ENCODE results near the gene CD300LB. TPM values are rescaled to one million over a fixed set of nuclear protein-coding genes. Genes with fewer than 3 reads are reported as not detected.
A peak's percentile ranks its signal among the peaks of the same experiment; 100 is the strongest.
"Not testable (repeated sequence)": the region's sequence is repeated elsewhere in the genome, so short reads cannot be mapped to it uniquely, and the experiment has no call there.

Gene CD300LB
- total RNA-seq, 1 donor = not detected

DNA sequence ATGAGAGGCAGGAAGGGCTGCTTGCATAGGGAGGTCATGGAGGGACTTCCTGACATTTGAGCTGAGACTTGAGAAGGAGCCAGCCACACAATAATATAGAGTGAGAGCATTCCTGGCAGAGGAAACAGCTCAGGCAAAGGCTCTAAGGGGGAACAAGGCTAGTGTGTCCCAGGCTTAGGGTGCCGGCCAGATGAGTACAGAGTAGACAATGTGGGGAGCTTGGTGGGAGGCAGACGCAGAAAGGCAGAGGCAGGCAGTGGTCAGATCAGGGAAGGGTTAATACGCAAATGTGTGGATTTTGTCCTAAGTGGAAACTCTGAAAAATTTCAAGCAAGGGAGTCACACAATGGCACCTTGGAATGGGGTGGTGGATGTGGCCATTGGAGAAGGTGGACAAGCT, 31.3 kb downstream of the CD300LB start:
- no peak for DNase-seq (ENCODE audit: low read depth)
- TF ChIP-seq, protein P1, sequence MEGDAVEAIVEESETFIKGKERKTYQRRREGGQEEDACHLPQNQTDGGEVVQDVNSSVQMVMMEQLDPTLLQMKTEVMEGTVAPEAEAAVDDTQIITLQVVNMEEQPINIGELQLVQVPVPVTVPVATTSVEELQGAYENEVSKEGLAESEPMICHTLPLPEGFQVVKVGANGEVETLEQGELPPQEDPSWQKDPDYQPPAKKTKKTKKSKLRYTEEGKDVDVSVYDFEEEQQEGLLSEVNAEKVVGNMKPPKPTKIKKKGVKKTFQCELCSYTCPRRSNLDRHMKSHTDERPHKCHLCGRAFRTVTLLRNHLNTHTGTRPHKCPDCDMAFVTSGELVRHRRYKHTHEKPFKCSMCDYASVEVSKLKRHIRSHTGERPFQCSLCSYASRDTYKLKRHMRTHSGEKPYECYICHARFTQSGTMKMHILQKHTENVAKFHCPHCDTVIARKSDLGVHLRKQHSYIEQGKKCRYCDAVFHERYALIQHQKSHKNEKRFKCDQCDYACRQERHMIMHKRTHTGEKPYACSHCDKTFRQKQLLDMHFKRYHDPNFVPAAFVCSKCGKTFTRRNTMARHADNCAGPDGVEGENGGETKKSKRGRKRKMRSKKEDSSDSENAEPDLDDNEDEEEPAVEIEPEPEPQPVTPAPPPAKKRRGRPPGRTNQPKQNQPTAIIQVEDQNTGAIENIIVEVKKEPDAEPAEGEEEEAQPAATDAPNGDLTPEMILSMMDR (IDR thresholded peaks at IDR 0.05; ENCODE audit: insufficient read depth, low read depth, low read length) = no peak
- H3K4me3 ChIP-seq (ENCODE audit: low read depth, low read length) = no peak overlapping the region

DNA sequence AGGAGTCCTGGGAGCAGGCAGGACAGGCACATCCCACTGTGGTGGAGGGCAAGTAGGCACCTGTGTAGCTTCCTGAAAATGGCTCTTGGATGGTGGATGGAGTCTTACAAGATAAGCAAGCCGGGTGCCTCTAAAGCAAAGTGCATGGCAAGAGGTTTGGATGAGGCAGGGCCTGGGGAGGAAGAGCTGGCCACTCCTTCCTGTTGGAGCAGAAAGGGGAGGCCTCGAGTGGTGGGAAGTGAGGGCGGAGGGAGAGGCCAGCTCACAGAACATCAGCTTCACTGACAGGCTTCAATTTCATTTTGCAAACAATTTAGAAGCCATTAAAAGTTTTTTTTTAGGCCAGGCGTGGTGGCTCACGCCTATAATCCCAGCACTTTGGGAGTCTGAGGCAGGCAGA, 33.8 kb downstream of the CD300LB start:
- DNase-seq (ENCODE audit: low read depth) = no peak
- TF ChIP-seq, protein P1 (IDR thresholded peaks at IDR 0.05; ENCODE audit: insufficient read depth, low read depth, low read length) = no peak
- no peak overlapping the region for H3K4me3 ChIP-seq (ENCODE audit: low read depth, low read length)

DNA sequence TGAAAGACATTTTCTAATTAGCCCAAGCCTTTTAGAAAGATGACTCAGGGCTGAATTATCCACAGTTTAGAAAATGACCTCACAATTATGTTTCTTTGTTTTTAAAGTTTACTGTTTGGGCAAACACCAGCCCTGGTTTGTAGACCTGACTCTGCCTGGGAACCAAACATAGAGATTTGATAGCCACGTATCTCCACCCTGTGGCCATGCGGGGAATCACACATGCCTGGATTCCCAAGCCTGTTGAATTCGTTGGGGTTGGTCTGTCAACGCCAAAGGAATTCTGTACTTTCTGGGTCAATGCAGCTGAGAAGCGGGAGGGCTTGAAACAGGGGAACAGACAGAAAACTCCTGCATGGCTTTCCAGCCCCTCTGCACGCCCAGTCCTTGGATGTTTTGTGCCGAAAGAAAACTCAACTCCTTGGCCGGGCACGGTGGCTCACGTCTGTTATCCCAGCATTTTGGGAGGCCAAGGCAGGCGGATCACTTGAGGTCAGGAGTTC, 37.9 kb downstream of the CD300LB start:
- TF ChIP-seq, protein P1 (IDR thresholded peaks at IDR 0.05; ENCODE audit: insufficient read depth, low read depth, low read length) = peak; percentile 83
- no peak overlapping the region for H3K4me3 ChIP-seq (ENCODE audit: low read depth, low read length)
- peak; percentile 54 for DNase-seq (ENCODE audit: low read depth)

DNA sequence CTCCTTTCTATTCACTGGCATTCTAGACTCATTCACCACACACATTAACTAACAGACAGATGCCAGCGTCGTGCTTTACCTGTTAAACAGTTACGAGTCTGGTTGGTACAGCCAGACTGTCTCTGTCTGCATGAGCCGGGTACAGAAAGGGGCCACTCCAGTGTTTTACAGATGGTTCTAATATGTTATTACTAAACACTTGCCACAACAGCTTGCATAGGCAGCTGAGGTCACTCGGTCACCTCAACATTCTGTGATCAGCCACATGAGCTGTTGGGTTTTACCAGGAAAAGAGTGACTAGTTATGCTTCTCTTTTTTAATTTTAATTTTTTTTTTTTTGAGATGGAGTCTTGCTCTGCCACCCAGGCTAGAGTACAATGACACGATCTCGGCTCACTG, 39.6 kb downstream of the CD300LB start:
- no peak overlapping the region for H3K4me3 ChIP-seq (ENCODE audit: low read depth, low read length)
- TF ChIP-seq, protein P1 (IDR thresholded peaks at IDR 0.05; ENCODE audit: insufficient read depth, low read depth, low read length) = no peak
- DNase-seq (ENCODE audit: low read depth) = no peak

DNA sequence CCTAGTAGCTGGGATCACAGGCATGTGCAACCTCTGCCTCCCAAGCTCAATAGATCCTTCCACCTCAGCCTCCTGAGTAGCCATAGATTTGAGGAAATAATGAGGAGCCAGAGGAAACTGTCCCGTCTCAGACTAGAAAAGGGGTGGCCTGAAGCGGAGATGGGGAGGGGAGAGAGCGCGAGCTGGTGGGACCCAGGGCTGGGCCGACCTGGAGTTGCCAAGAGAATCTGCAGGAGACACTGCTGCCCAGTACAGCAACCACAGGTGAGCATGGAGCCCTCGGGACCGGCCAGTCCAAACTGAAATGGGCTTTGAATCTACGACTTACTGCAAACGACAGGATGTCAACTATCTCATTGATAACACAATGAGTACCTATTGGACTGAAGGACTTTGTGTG, 40.6 kb downstream of the CD300LB start:
- TF ChIP-seq, protein P1 (IDR thresholded peaks at IDR 0.05; ENCODE audit: insufficient read depth, low read depth, low read length) = no peak

DNA sequence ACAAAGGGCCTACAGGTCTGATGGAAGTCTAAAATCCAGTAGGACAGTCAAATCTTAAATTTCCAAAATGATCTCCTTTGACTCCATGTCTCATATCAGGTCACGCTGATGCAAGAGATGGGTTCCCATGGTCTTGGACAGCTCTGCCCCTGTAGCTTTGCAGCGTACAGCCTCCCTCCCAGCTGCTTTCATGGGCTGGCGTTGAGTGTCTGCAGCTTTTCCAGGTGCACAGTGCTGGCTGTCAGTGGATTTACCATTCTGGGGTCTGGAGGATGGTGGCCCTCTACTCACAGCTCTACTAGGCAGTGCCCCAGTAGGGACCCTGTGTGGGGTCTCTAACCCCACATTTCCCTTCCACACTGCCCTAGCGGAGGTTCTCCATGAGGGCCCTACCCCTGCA, 43.0 kb downstream of the CD300LB start:
- not testable (repeated sequence) for H3K4me3 ChIP-seq (ENCODE audit: low read depth, low read length); DNase-seq (ENCODE audit: low read depth)

More for the DNA sequence above, 40.6 kb downstream of the CD300LB start:
- H3K4me3 ChIP-seq (ENCODE audit: low read depth, low read length) = no peak overlapping the region
- DNase-seq (ENCODE audit: low read depth) = no peak

DNA sequence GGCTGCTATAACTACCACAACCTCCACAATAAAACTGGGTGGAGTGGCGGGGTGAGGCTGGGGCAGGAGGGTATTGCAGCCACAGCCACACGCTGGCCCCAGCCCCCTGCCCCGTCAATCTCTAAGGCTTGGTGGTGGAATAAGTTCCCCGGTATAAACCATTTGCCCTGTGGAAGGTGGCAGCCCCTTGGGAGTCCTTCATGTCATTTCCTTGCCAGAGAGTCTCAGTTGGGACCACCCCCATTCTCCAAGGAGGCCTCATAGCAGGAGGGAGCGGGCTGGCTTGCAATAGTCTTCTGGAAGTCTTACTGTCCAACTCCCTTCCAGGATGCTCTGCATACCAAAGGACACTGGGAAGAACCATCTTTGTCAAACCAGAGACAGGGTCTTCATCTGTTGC, 45.4 kb downstream of the CD300LB start:
- no peak overlapping the region for H3K4me3 ChIP-seq (ENCODE audit: low read depth, low read length)
- no peak for DNase-seq (ENCODE audit: low read depth)
- TF ChIP-seq, protein P1 (IDR thresholded peaks at IDR 0.05; ENCODE audit: insufficient read depth, low read depth, low read length) = no peak

Data from fibroblast of villous mesenchyme (primary cell).